HepG2 (cell line): ENCODE measurements around the gene TMEM11. TPM values are rescaled to one million over a fixed set of nuclear protein-coding genes. Genes with fewer than 3 reads are reported as not detected.
A peak's percentile ranks its signal among the peaks of the same experiment; 100 is the strongest.

Experiments used
- ATAC-seq: fragments of 200-7000 bp; cut with Tn5 transposase; 3 replicates; pipeline ENCODE4 v1.9.1; 2020; ENCODE audit warnings: mild to moderate bottlenecking, moderate library complexity
- Bru-seq: library from RNA; stranded (reverse); fragments of 400-500 nt; gene quantifications from one replicate; lab custom pipeline; 2021; lab: Mats Ljungman, UMichigan
- BruChase-seq, 2 experiments: library from RNA; stranded (reverse); fragments of 400-500 nt; gene quantifications; one replicate each; lab custom pipeline; 2021; lab: Mats Ljungman, UMichigan
- BruUV-seq: library from RNA; stranded (reverse); fragments of 400-500 nt; replicated peaks from 2 replicates; lab custom pipeline; 2021; lab: Mats Ljungman, UMichigan
- CTCF ChIA-PET: fragments of 300-600 bp; formaldehyde crosslinking; extraction: SDS; loops from one replicate; lab custom pipeline; 2021; ENCODE audit warnings: low total read pairs, inconsistent platforms, low intra/inter-chr PET ratio; lab: Yijun Ruan, JAX
- POLR2A ChIA-PET: fragments of 350-600 bp; sonication (Branson Sonifier 250); formaldehyde crosslinking; loops from one replicate; lab custom pipeline; 2020; ENCODE audit warnings: antibody characterized with exemption, inconsistent platforms; lab: Yijun Ruan, JAX
- DNase-seq: peaks from one replicate; pipeline ENCODE4 v3.0.0-alpha.2; 2015; ENCODE audit warnings: low spot score
- FAIRE-seq: peaks from 3 replicates; lab custom pipeline; 2011; peaks lifted over from hg19 to GRCh38; lab: Jason Lieb, UNC
- H2AFZ ChIP-seq: one replicate; pipeline ENCODE4 v1.6.1; 2011; ENCODE audit warnings: low read length, inconsistent platforms
- H3K27ac ChIP-seq: fragments of 300-600 bp; 3 replicates; pipeline ENCODE4 v1.8.0; 2011; ENCODE audit warnings: mixed run types, mild to moderate bottlenecking, mixed read lengths, low read length, inconsistent platforms; ENCODE audit not compliant: insufficient read depth; ENCODE audit errors: extremely low read length
- H3K27me3 ChIP-seq, 2 experiments: fragments of 200-600 bp in 1 of 2; 2 replicates in 1 of 2; 3 replicates in 1 of 2; pipeline versions ENCODE4 v1.6.0 to v1.8.0; 2011; ENCODE audit warnings: low read length in 2 of 2, mild to moderate bottlenecking in 2 of 2, moderate library complexity in 2 of 2, inconsistent platforms in 1 of 2; ENCODE audit not compliant: insufficient read depth in 2 of 2, control insufficient read depth in 1 of 2
- H3K36me3 ChIP-seq, 2 experiments: fragments of 200-600 bp in 1 of 2; replicated peaks in 1 of 2; 2 replicates in 1 of 2; 3 replicates in 1 of 2; pipeline versions ENCODE4 v1.5.1 to v1.8.0; 2011; ENCODE audit warnings: low read length in 2 of 2, inconsistent platforms in 1 of 2; ENCODE audit not compliant: insufficient read depth in 2 of 2, control insufficient read depth in 1 of 2
- H3K4me1 ChIP-seq: 2 replicates; pipeline ENCODE4 v1.5.1; 2012; ENCODE audit warnings: low read length, inconsistent platforms; ENCODE audit not compliant: insufficient read depth
- H3K4me2 ChIP-seq: 2 replicates; pipeline ENCODE4 v1.6.0; 2011; ENCODE audit warnings: low read depth, low read length, inconsistent platforms
- H3K4me3 ChIP-seq, 3 experiments: fragments of 200-600 bp in 1 of 3; sonication (generic), shearing (Covaris generic) in 1 of 3; replicated peaks in 1 of 3; 2 replicates each; pipeline ENCODE4 v1.5.1; 2011 to 2016; ENCODE audit warnings: low read length in 3 of 3, inconsistent platforms in 2 of 3, low read depth in 2 of 3, mild to moderate bottlenecking in 2 of 3, control low read depth in 1 of 3, mixed read lengths in 1 of 3; ENCODE audit not compliant: insufficient read depth in 1 of 3
- H3K79me2 ChIP-seq: one replicate; pipeline ENCODE4 v1.6.1; 2011; ENCODE audit warnings: low read length, inconsistent platforms; ENCODE audit not compliant: insufficient read depth
- H3K9ac ChIP-seq: 2 replicates; pipeline ENCODE4 v1.6.0; 2011; ENCODE audit warnings: mild to moderate bottlenecking, low read depth, low read length, inconsistent platforms; ENCODE audit not compliant: insufficient read depth
- H3K9me3 ChIP-seq: 2 replicates; pipeline ENCODE4 v1.5.1; 2012; ENCODE audit warnings: mild to moderate bottlenecking, low read length
- H4K20me1 ChIP-seq: 2 replicates; pipeline ENCODE4 v1.6.0; 2011; ENCODE audit warnings: inconsistent platforms, mild to moderate bottlenecking, low read length, moderate library complexity; ENCODE audit not compliant: insufficient read depth
- AFF4 ChIP-seq: sonication (generic); formaldehyde crosslinking; IDR thresholded peaks from 2 replicates; pipeline ENCODE4 v1.4.0; 2020; ENCODE audit warnings: missing genetic modification reagents
- ARNT2 ChIP-seq: sonication (generic); formaldehyde crosslinking; IDR thresholded peaks from 2 replicates; pipeline ENCODE4 v1.8.0; 2022; ENCODE audit warnings: mild to moderate bottlenecking, low read depth, missing genetic modification reagents, moderate library complexity
- ATF1 ChIP-seq: IDR thresholded peaks from 2 replicates; pipeline ENCODE4 v1.6.1; 2016; ENCODE audit warnings: mild to moderate bottlenecking, control low read depth
- CSRNP1 ChIP-seq: sonication (generic); formaldehyde crosslinking; IDR thresholded peaks from 2 replicates; pipeline ENCODE4 v1.8.1; 2023; ENCODE audit warnings: mild to moderate bottlenecking, missing genetic modification reagents
- NFKBIZ ChIP-seq: IDR thresholded peaks from 2 replicates; pipeline ENCODE4 v1.6.1; 2018; ENCODE audit warnings: missing genetic modification reagents, missing compliant biosample characterization
- NONO ChIP-seq, 2 experiments: fragments of 450-650 bp in 1 of 2; sonication (generic) in 1 of 2; formaldehyde crosslinking in 1 of 2; IDR thresholded peaks in 1 of 2; conservative IDR thresholded peaks in 1 of 2; 2 replicates each; pipeline versions ENCODE4 v1.6.1 to v1.8.0; 2017 to 2022; ENCODE audit warnings: mild to moderate bottlenecking in 1 of 2, missing genetic modification reagents in 1 of 2, moderate library complexity in 1 of 2
- SPEN ChIP-seq: sonication (generic); formaldehyde crosslinking; IDR thresholded peaks from 2 replicates; pipeline ENCODE4 v1.5.1; 2020; ENCODE audit warnings: low read depth, mild to moderate bottlenecking, missing genetic modification reagents
- TBL1XR1 ChIP-seq: fragments of 150-350 bp; IDR thresholded peaks from 2 replicates; pipeline ENCODE4 v1.6.1; 2014; ENCODE audit warnings: borderline replicate concordance, low read length; ENCODE audit not compliant: partially characterized antibody
- YEATS2 ChIP-seq: sonication (generic); formaldehyde crosslinking; IDR thresholded peaks from 2 replicates; pipeline ENCODE4 v1.4.0; 2020; ENCODE audit warnings: missing genetic modification reagents, borderline replicate concordance
- ZNF563 ChIP-seq: sonication (generic); formaldehyde crosslinking; IDR thresholded peaks from 2 replicates; pipeline ENCODE4 v1.8.0; 2022; ENCODE audit warnings: mild to moderate bottlenecking, moderate library complexity, missing genetic modification reagents
- WGBS: methylation state at CpG from one replicate; pipeline ENCODE4 v1.1.6; 2017; ENCODE audit warnings: low lambda C conversion rate; 5-methylcytosine and 5-hydroxymethylcytosine counted together
- in situ Hi-C: cut with HindIII; loops from 2 replicates; pipeline ENCODE4 v1.10.0; 2017; ENCODE audit warnings: low pct_unique_long_range_greater_than_20kb; ENCODE audit not compliant: extremely low pct_ligation_motif_present
- intact Hi-C: fragments of 100-400 bp; cut with micrococcal nuclease; formaldehyde crosslinking; loops from one replicate; pipeline ENCODE4 v1.10.0; 2022; ENCODE audit not compliant: unreplicated experiment
- long read RNA-seq, 2 experiments: library from RNA in 1 of 2; library from polyadenylated mRNA in 1 of 2; stranded (forward) in 1 of 2; unstranded in 1 of 2; transcript quantifications; one replicate each; pipeline ENCODE4 v2.0.0, GENCODE V29; 2019 to 2022
- polyA minus RNA-seq, 3 experiments: library from RNA; depleted of rRNA, polyadenylated mRNA; stranded (reverse); fragments of >200 nt; gene quantifications; 2 replicates each; pipeline ENCODE4 v1.2.3, GENCODE V29; 2011; ENCODE audit warnings: low replicate concordance in 1 of 3
- polyA plus RNA-seq, 8 experiments: library from polyadenylated mRNA; depleted of rRNA in 3 of 8; stranded (reverse) in 7 of 8; unstranded in 1 of 8; fragments of >200 nt; fragmentation: Illumina TruSeq in 4 of 8; extraction: Trizol in 4 of 8; gene quantifications; 2 replicates each; pipeline versions ENCODE4 v1.2.1 to v1.2.3, GENCODE V29; 2011 to 2016; ENCODE audit warnings: low read depth in 4 of 8, missing spikeins in 1 of 8, mixed read lengths in 1 of 8; ENCODE audit not compliant: insufficient read depth in 1 of 8
- total RNA-seq, 5 experiments: library from RNA; depleted of rRNA; stranded (reverse); fragments of >200 nt; fragmentation: Illumina TruSeq; extraction: Trizol; gene quantifications; 2 replicates each; pipeline ENCODE4 v1.2.3, GENCODE V29; 2016; ENCODE audit warnings: low read depth in 1 of 5

The TMEM11 gene
- total RNA-seq (2016; rRNA removed; fragmentation: Illumina TruSeq; extraction: Trizol), result 18.7 and 21.3 TPM in 2 replicates
- total RNA-seq (2016; cell fraction: cytosol; rRNA removed; fragmentation: Illumina TruSeq; extraction: Trizol; ENCODE audit: low read depth), result 9.9 and 11.5 TPM in 2 replicates
- total RNA-seq (2016; cell fraction: insoluble cytoplasmic fraction; rRNA removed; fragmentation: Illumina TruSeq; extraction: Trizol), result 20.7 and 24.9 TPM in 2 replicates
- total RNA-seq (2016; cell fraction: membrane; rRNA removed; fragmentation: Illumina TruSeq; extraction: Trizol), result 17.5 and 20.5 TPM in 2 replicates
- total RNA-seq (2016; cell fraction: nucleus; rRNA removed; fragmentation: Illumina TruSeq; extraction: Trizol), result 9.0 and 12.7 TPM in 2 replicates
- polyA plus RNA-seq (2011; rRNA removed), result 32.0 and 35.0 TPM in 2 replicates
- polyA plus RNA-seq (2011; cell fraction: cytosol; rRNA removed), result 31.7 and 43.1 TPM in 2 replicates
- 16.5 and 21.3 TPM in 2 replicates for polyA plus RNA-seq (2011; cell fraction: nucleus; rRNA removed)
- polyA plus RNA-seq (2012), result 13.9 and 16.5 TPM in 2 replicates
- polyA plus RNA-seq (2016; cell fraction: cytosol; fragmentation: Illumina TruSeq; extraction: Trizol; ENCODE audit: low read depth), result 13.0 and 15.6 TPM in 2 replicates
- 37.7 and 39.9 TPM in 2 replicates for polyA plus RNA-seq (2016; cell fraction: insoluble cytoplasmic fraction; fragmentation: Illumina TruSeq; extraction: Trizol; ENCODE audit: low read depth)
- polyA plus RNA-seq (2016; cell fraction: membrane; fragmentation: Illumina TruSeq; extraction: Trizol; ENCODE audit: low read depth), result 19.7 and 22.0 TPM in 2 replicates
- polyA plus RNA-seq (2016; cell fraction: nucleus; fragmentation: Illumina TruSeq; extraction: Trizol; ENCODE audit: insufficient read depth, low read depth), result 23.0 and 24.2 TPM in 2 replicates
- 49.2 and 83.5 TPM in 2 replicates for polyA minus RNA-seq (2011; rRNA and poly(A)+ RNA removed; ENCODE audit: low replicate concordance)
- polyA minus RNA-seq (2011; cell fraction: cytosol; rRNA and poly(A)+ RNA removed), result 17.7 and 20.0 TPM in 2 replicates
- polyA minus RNA-seq (2011; cell fraction: nucleus; rRNA and poly(A)+ RNA removed), result 18.2 and 22.5 TPM in 2 replicates
- percentile 76 among the genes with signal in this experiment for Bru-seq, nascent RNA
- BruChase-seq, experiment 1, labeled RNA remaining after a 6-hour chase, result percentile 72 among the genes with signal in this experiment
- BruChase-seq, experiment 2, labeled RNA remaining after a 2-hour chase, result percentile 75 among the genes with signal in this experiment
- long read RNA-seq, experiment 1, transcript TMEM11-201 (2 exons, 2,095 nt), result major isoform, 76 of 88 reads
- long read RNA-seq, experiment 1, transcript TMEM11-202 (3 exons, 1,246 nt), result minor isoform, 9 of 88 reads
- long read RNA-seq, experiment 1, partial matches to known transcripts, result 2 of 88 reads
- long read RNA-seq, experiment 1, other reads (novel, unspliced or antisense), result 1 of 88 reads
- long read RNA-seq, experiment 2, transcript TMEM11-202 (3 exons, 1,246 nt), result minor isoform, 18 of 76 reads
- long read RNA-seq, experiment 2, transcript TMEM11-201 (2 exons, 2,095 nt), result major isoform, 50 of 76 reads
- long read RNA-seq, experiment 2, partial matches to known transcripts, result 6 of 76 reads
- long read RNA-seq, experiment 2, other reads (novel, unspliced or antisense), result 2 of 76 reads

- FAIRE-seq (peak; percentile 46), ATAC-seq (peak; percentile 93), DNase-seq (peak; percentile 86)
- under 1% methylated on average over 28 of the region's 76 CpGs for WGBS
- intact Hi-C loops, result loop anchor here (2.0 kb wide), 1 partner anchor 71 kb away; the partner anchor contains the start of gene MAP2K3
- Histone ChIP-seq H2AFZ (peak within 1 kb of the TSS; percentile 57), H3K36me3 (peaks cover 5 to 23% of the 10 kb centered on the region in 2 experiments; a peak in 3 of 5 replicates), H3K4me2 (peak within 1 kb of the TSS; percentile 93), H3K9me3 (no peaks in the 10 kb centered on the region), H3K27me3 (no peaks in the 10 kb centered on the region; a peak in 1 of 5 replicates), H3K9ac (peak within 1 kb of the TSS; percentile 96), H4K20me1 (peaks cover 36% of the 10 kb centered on the region), H3K27ac (peak within 1 kb of the TSS; percentile 94), H3K79me2 (peaks cover 63% of the 10 kb centered on the region), H3K4me1 (peaks cover 60% of the 10 kb centered on the region), H3K4me3 (peak within 1 kb of the TSS; percentile 83 to 99 (median 96))
- POLR2A ChIA-PET, result interaction anchor here (1.3 to 2.9 kb wide), 3 partner anchors 73 to 171 kb away, joined by 7 to 20 read pairs (median 8); partner anchors contain the start of gene USP22
- in situ Hi-C loops, result no loop called here
- no TSS peak for BruUV-seq
- CTCF ChIA-PET, result no interaction called here
- TF ChIP-seq AFF4 (CRISPR knock-in tag) (no peak), YEATS2 (CRISPR knock-in tag) (peak; percentile 56), CSRNP1 (CRISPR knock-in tag) (0 out of 2 replicates have a peak, but pooled peaks have one; percentile 18), NFKBIZ (CRISPR knock-in tag) (no peak), NONO (IDR thresholded peaks at IDR 0.05) (no peak), NONO (CRISPR knock-in tag; conservative IDR thresholded peaks at IDR 0.05) (0 out of 2 replicates have a peak, but pooled peaks have one; percentile 62), ZNF563 (CRISPR knock-in tag) (peak; percentile 66), ARNT2 (CRISPR knock-in tag) (peak; percentile 55; the same call in 1 of the 2 replicates), SPEN (CRISPR knock-in tag) (peak; percentile 16), TBL1XR1 (peak; percentile 62), ATF1 (peak; percentile 20; the same call in 1 of the 2 replicates)
Observed at GRCh38 chr17:21214015-21214776, at the start of gene TMEM11. TSS of gene TMEM11 (minus strand) at chr17:21214161. CDS start at chr17:21214152, 9 bp downstream.
